ENCODE results near the gene ARID1B.

DNA sequence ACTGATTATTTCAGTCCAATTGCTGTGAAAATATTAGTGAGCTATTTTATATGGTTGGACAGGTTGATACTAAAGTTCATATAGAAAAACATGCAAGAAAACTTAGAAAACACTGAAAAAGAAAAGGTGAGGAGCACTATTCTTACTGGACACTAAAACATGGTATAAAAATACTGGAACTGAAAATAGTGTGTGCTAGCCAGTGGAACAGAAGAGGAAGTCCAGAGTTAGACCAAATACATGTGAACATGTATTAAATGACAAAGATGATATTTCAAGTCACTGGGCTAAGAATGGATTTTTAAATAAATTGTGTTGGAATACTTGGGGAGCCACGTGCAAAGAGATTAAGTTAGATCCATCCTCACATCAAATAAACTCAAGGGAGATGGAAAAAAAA lies 327.6 kb downstream of the ARID1B start:
- TF ChIP-seq, protein P1, sequence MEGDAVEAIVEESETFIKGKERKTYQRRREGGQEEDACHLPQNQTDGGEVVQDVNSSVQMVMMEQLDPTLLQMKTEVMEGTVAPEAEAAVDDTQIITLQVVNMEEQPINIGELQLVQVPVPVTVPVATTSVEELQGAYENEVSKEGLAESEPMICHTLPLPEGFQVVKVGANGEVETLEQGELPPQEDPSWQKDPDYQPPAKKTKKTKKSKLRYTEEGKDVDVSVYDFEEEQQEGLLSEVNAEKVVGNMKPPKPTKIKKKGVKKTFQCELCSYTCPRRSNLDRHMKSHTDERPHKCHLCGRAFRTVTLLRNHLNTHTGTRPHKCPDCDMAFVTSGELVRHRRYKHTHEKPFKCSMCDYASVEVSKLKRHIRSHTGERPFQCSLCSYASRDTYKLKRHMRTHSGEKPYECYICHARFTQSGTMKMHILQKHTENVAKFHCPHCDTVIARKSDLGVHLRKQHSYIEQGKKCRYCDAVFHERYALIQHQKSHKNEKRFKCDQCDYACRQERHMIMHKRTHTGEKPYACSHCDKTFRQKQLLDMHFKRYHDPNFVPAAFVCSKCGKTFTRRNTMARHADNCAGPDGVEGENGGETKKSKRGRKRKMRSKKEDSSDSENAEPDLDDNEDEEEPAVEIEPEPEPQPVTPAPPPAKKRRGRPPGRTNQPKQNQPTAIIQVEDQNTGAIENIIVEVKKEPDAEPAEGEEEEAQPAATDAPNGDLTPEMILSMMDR (IDR thresholded peaks at IDR 0.05): no peak
- no peak for TF ChIP-seq POLR2AphosphoS5 (IDR thresholded peaks at IDR 0.05; ENCODE audit: low read depth, low read length)
- no peak for TF ChIP-seq TCF7L2 (IDR thresholded peaks at IDR 0.05; ENCODE audit: low read depth, low read length)
- TF ChIP-seq, protein P2, sequence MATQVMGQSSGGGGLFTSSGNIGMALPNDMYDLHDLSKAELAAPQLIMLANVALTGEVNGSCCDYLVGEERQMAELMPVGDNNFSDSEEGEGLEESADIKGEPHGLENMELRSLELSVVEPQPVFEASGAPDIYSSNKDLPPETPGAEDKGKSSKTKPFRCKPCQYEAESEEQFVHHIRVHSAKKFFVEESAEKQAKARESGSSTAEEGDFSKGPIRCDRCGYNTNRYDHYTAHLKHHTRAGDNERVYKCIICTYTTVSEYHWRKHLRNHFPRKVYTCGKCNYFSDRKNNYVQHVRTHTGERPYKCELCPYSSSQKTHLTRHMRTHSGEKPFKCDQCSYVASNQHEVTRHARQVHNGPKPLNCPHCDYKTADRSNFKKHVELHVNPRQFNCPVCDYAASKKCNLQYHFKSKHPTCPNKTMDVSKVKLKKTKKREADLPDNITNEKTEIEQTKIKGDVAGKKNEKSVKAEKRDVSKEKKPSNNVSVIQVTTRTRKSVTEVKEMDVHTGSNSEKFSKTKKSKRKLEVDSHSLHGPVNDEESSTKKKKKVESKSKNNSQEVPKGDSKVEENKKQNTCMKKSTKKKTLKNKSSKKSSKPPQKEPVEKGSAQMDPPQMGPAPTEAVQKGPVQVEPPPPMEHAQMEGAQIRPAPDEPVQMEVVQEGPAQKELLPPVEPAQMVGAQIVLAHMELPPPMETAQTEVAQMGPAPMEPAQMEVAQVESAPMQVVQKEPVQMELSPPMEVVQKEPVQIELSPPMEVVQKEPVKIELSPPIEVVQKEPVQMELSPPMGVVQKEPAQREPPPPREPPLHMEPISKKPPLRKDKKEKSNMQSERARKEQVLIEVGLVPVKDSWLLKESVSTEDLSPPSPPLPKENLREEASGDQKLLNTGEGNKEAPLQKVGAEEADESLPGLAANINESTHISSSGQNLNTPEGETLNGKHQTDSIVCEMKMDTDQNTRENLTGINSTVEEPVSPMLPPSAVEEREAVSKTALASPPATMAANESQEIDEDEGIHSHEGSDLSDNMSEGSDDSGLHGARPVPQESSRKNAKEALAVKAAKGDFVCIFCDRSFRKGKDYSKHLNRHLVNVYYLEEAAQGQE (IDR thresholded peaks at IDR 0.05; ENCODE audit: insufficient read depth in 1 of 2, low read depth in 2 of 2, low read length in 1 of 2): no peak
